Stimulated activated CD8-positive, alpha-beta memory T cell treated with anti-CD3 and anti-CD28 coated beads, Interleukin-15, amount 100 ng/mL, for 1 hour (primary cell): ENCODE data around the gene PUDP.
"Not testable (repeated sequence)": the region's sequence is repeated elsewhere in the genome, so short reads cannot be mapped to it uniquely, and the experiment has no call there.

Experiments used
- DNase-seq: peaks from one replicate; pipeline ENCODE4 v3.0.0-alpha.2; 2020; ENCODE audit warnings: low read depth

The PUDP gene

DNA sequence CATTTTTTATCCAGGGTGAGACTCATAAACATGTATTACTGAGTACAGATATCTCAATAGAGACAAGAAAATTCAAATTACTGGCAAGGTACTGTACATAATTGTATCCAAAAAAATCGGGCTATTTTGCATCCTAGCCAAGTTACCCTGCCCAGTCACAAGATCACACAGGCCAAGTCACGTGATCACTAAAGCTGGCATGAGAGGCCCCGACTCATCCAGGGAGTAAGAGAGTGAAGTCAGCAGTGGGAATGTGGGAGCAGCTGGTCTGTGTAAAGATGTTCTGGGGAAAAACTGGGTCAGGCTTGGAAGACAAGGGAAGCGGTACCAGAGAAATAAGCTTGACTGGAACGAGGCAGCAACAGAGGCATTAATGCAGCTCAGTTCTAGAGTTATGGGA lies 119.7 kb downstream of the PUDP start:
- no peak for DNase-seq

GRCh38 chrX:7027071-7027470 lies 120.9 kb downstream of the PUDP start:
- no peak for DNase-seq

- not testable (repeated sequence) for DNase-seq
These were observed 121.6 kb downstream of the PUDP start for GRCh38 chrX:7026365-7026764.

DNA sequence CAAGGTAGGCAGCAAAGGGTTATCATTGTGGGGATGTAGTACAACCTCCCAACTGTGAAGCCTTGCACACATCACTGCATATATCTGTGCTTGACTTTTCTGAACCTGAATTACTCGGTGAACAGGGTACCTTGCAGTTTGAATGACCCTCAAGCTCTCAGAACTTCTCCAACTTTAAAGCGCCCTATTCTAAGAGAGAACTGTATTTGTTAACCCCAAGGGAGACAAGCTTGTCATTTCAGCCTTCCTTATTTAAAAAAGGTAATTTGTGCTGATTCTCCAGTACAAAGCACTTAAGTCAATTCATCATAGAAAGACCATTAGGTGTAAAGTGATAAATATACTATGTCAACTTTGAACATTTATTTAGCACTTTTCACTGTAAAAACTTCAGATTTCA lies 122.5 kb downstream of the PUDP start:
- DNase-seq, result no peak

DNA sequence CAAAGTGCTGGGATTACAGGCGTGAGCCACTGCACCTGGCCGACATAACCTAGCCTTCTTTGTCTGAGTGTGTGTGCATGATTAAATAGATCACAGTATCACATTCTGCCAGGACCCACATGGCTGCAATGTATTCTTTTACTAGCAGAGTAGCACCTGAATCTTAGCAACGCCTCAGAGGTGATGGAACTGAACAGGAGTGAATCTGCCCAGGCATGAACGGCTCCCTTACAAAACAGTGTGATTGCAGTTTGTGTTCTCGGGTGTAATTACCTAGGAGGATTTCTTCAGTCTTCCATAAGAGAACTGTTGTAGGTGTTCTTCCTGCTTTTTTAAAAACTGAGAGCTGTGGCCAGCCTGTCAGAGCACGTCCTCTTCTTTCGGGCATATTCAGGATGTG lies 123.1 kb downstream of the PUDP start:
- DNase-seq, result no peak

- DNase-seq, result not testable (repeated sequence)
These were observed 125.0 kb downstream of the PUDP start for GRCh38 chrX:7022996-7023395.

DNA sequence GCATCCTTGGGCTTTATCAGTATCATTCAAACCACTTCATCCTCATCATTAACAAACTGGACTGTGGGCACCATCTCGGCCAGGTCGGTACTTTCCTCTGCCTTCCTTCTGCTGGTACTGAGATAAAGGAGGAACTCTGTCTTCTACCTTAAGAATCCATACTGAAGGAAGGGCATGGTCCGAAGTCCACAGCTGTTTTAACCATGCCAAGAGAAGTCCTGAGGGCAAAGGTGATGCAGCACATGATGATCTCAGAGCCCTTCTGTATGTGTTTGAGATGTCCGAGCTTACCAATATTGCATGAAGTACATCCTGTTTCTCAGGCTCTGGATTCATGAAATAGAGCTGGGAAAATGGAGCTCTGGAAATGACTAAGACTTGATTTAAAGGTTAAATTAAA lies 126.0 kb downstream of the PUDP start:
- no peak for DNase-seq

GRCh38 chrX:7019555-7019954 lies 128.4 kb downstream of the PUDP start:
- no peak for DNase-seq

DNA sequence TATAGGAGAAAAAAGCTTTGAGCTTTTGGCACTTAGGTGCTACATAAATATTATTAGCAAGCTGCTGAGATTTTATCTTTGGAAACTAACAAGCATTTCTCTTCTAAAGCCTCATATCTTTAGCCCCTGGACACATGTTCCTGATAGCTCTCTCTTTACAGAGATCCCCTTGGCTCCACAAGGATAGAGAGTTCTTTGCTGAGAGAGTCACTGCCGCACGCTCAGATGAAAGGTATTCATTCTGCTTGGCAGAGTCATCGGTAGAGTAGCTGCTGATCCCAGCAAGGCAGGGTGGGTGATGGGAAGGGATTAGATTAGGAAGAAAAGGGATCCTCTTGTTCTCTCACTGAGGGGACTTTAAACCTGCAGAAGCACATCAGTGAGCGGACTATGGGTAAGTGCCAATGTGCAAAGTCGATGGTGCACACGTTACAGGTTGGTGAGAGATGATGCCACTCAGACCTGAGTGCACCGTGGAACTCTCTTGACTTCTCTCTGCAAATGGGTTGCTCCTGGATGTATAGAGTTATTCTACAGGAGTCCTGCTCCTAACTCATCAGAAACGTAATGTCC lies 135.6 kb downstream of the PUDP start:
- not testable (repeated sequence) for DNase-seq

DNA sequence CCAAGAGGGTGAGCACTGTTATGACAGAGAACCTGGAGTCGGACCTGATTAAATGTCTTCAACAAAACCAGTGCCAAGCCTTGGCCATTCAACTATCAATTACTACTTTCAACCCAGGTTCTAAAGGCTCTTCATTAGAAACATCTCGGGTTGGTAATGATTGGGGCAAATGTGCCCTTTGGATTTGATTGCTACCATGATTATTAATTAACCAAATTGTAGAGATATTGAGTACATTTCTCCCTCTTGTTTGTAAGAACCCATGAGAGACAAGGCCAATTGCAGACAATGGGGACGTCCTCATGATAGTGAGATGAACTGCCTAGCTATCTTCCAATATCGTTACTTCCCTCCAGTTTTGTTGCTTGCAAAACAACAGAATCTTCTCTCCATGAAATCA lies 137.1 kb downstream of the PUDP start:
- DNase-seq, result not testable (repeated sequence)

GRCh38 chrX:7007328-7007727 lies 140.6 kb downstream of the PUDP start:
- not testable (repeated sequence) for DNase-seq
